ENCODE results near the gene IL32. TPM values are rescaled to one million over a fixed set of nuclear protein-coding genes. Genes with fewer than 3 reads are reported as not detected.
"Not testable (repeated sequence)": the region's sequence is repeated elsewhere in the genome, so short reads cannot be mapped to it uniquely, and the experiment has no call there.

The IL32 gene
- total and polyA plus RNA-seq, 2 donors (not counting 1 experiment from before 2014, with no cell fraction given) = 2.0 to 2.3 TPM

DNA sequence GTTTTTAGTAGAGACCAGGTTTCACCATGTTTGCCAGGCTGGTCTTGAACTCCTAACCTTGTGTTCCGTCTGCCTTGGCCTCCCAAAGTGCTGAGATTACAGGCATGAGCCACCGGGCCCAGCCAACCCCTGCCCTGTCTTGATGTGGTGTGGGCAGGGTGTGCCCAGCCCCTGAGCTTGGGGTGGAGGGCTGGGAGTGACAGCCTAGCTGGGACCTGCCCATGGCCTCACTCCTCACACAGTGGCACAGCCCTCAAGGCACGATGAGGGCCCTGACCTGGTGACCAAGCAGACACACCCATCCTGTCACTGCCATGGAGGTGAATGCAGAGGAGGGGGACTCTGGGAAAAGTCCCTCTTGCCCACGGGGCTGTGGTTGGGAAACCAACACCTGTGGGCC is 3.0 kb downstream of the IL32 start:
- Histone ChIP-seq H3K36me3 (replicated peaks in 1 of 2; ENCODE audit: control extremely low read depth in 1 of 2, control insufficient read depth in 1 of 2, extremely low read depth in 1 of 2, insufficient read depth in 2 of 2, low read length in 1 of 2) (no peaks in the 10 kb centered on the region), H3K9me3 (ENCODE audit: control extremely low read depth in 1 of 3, control insufficient read depth in 2 of 3, insufficient read depth in 1 of 3, low read length in 2 of 3) (no peaks in the 10 kb centered on the region), H3K4me1 (ENCODE audit: control insufficient read depth in 2 of 2, insufficient read depth in 2 of 2, low read length in 2 of 2) (peaks cover 5 to 7% of the 10 kb centered on the region in 2 donors), H3K27ac (ENCODE audit: low read length in 2 of 2) (no peak overlapping the region), H3K79me2 (ENCODE audit: control insufficient read depth, insufficient read depth, low read length) (no peaks in the 10 kb centered on the region), H3K4me2 (replicated peaks; ENCODE audit: low read depth, low read length, poor library complexity, severe bottlenecking) (no peak overlapping the region), H3K27me3 (replicated peaks in 1 of 4; ENCODE audit: control extremely low read depth in 1 of 4, control insufficient read depth in 3 of 4, insufficient read depth in 4 of 4, low read length in 3 of 4) (no peaks in the 10 kb centered on the region), H4K20me1 (ENCODE audit: control insufficient read depth, insufficient read depth, low read length, poor library complexity, severe bottlenecking) (no peaks in the 10 kb centered on the region), H3K9ac (ENCODE audit: low read length) (no peak overlapping the region), H2AFZ (ENCODE audit: insufficient read depth, low read depth, low read length, poor library complexity, severe bottlenecking) (no peak overlapping the region), H3K4me3 (ENCODE audit: control extremely low read depth in 1 of 5, extremely low read depth in 1 of 5, insufficient read depth in 1 of 5, low read depth in 2 of 5, low read length in 4 of 5) (no peak overlapping the region)
- TF ChIP-seq, protein P1, sequence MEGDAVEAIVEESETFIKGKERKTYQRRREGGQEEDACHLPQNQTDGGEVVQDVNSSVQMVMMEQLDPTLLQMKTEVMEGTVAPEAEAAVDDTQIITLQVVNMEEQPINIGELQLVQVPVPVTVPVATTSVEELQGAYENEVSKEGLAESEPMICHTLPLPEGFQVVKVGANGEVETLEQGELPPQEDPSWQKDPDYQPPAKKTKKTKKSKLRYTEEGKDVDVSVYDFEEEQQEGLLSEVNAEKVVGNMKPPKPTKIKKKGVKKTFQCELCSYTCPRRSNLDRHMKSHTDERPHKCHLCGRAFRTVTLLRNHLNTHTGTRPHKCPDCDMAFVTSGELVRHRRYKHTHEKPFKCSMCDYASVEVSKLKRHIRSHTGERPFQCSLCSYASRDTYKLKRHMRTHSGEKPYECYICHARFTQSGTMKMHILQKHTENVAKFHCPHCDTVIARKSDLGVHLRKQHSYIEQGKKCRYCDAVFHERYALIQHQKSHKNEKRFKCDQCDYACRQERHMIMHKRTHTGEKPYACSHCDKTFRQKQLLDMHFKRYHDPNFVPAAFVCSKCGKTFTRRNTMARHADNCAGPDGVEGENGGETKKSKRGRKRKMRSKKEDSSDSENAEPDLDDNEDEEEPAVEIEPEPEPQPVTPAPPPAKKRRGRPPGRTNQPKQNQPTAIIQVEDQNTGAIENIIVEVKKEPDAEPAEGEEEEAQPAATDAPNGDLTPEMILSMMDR (IDR thresholded peaks at IDR 0.05) = no peak
- TF ChIP-seq EZH2 (IDR thresholded peaks at IDR 0.05; ENCODE audit: borderline replicate concordance, insufficient read depth, low read depth, low read length, poor library complexity, severe bottlenecking) = no peak
- peaks cover 16% of the 10 kb centered on the region for H3K4me1 Mint-ChIP-seq
- 100% methylated on average over 2 of the region's 4 CpGs for WGBS (ENCODE audit: insufficient coverage)
- H3K4me3 Mint-ChIP-seq = no peak overlapping the region
- no peaks in the 10 kb centered on the region for H3K9me3 Mint-ChIP-seq (ENCODE audit: insufficient read depth)
- H3K27ac Mint-ChIP-seq = no peak overlapping the region
- POLR2A ChIA-PET = no interaction called here
- DNase-seq = no peak
- intact Hi-C loops (cut with micrococcal nuclease) = no loop called here
- CTCF ChIA-PET = no interaction called here
- H3K27me3 Mint-ChIP-seq = no peaks in the 10 kb centered on the region
- ATAC-seq (ENCODE audit: low read depth) = no peak

DNA sequence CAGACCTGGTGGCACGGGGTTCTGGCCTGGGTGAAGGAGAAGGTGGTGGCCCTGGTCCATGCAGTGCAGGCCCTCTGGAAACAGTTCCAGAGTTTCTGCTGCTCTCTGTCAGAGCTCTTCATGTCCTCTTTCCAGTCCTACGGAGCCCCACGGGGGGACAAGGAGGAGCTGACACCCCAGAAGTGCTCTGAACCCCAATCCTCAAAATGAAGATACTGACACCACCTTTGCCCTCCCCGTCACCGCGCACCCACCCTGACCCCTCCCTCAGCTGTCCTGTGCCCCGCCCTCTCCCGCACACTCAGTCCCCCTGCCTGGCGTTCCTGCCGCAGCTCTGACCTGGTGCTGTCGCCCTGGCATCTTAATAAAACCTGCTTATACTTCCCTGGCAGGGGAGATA is 3.7 kb downstream of the IL32 start:
- H2AFZ ChIP-seq (ENCODE audit: insufficient read depth, low read depth, low read length, poor library complexity, severe bottlenecking); intact Hi-C loops (cut with micrococcal nuclease); H3K9ac ChIP-seq (ENCODE audit: low read length); H3K27me3 ChIP-seq (replicated peaks in 1 of 4; ENCODE audit: control extremely low read depth in 1 of 4, control insufficient read depth in 3 of 4, insufficient read depth in 4 of 4, low read length in 3 of 4); H3K27ac ChIP-seq (ENCODE audit: low read length in 2 of 2); H3K9me3 ChIP-seq (ENCODE audit: control extremely low read depth in 1 of 3, control insufficient read depth in 2 of 3, insufficient read depth in 1 of 3, low read length in 2 of 3); H3K27me3 Mint-ChIP-seq; ATAC-seq (ENCODE audit: low read depth); CTCF ChIA-PET; H3K9me3 Mint-ChIP-seq (ENCODE audit: insufficient read depth); H3K4me2 ChIP-seq (replicated peaks; ENCODE audit: low read depth, low read length, poor library complexity, severe bottlenecking); H4K20me1 ChIP-seq (ENCODE audit: control insufficient read depth, insufficient read depth, low read length, poor library complexity, severe bottlenecking); POLR2A ChIA-PET; H3K4me3 ChIP-seq (ENCODE audit: control extremely low read depth in 1 of 5, extremely low read depth in 1 of 5, insufficient read depth in 1 of 5, low read depth in 2 of 5, low read length in 4 of 5); H3K27ac Mint-ChIP-seq; H3K4me3 Mint-ChIP-seq; DNase-seq; H3K79me2 ChIP-seq (ENCODE audit: control insufficient read depth, insufficient read depth, low read length); H3K36me3 ChIP-seq (replicated peaks in 1 of 2; ENCODE audit: control extremely low read depth in 1 of 2, control insufficient read depth in 1 of 2, extremely low read depth in 1 of 2, insufficient read depth in 2 of 2, low read length in 1 of 2): not testable (repeated sequence)
- H3K4me1 Mint-ChIP-seq = peaks cover 23% of the 10 kb centered on the region
- H3K4me1 ChIP-seq (ENCODE audit: control insufficient read depth in 2 of 2, insufficient read depth in 2 of 2, low read length in 2 of 2) = peaks cover 12 to 14% of the 10 kb centered on the region in 2 donors
- 99% methylated on average over 9 of the region's 11 CpGs for WGBS (ENCODE audit: insufficient coverage)
